Gastrocnemius medialis (tissue), 4 donors: ENCODE data around the gene GNG7. TPM values are rescaled to one million over a fixed set of nuclear protein-coding genes. Genes with fewer than 3 reads are reported as not detected.
"Not testable (repeated sequence)": the region's sequence is repeated elsewhere in the genome, so short reads cannot be mapped to it uniquely, and the experiment has no call there.

Source experiments
- ATAC-seq, 2 donors: fragments of 150-250 bp; one replicate each; pipeline ENCODE4 v1.9.1; 2016
- DNase-seq, 2 donors: peaks; one replicate each; pipeline ENCODE4 v3.0.0-alpha.2; 2019
- H3K27ac ChIP-seq, 4 donors: fragments of 200-600 bp; sonication (generic); 1 replicate in 1 of 4; 2 replicates in 3 of 4; pipeline ENCODE4 v1.5.1; 2016 to 2018; ENCODE audit warnings: mild to moderate bottlenecking in 2 of 4, moderate library complexity in 1 of 4
- H3K27me3 ChIP-seq, 3 donors: fragments of 200-600 bp; sonication (generic) in 2 of 3; 1 replicate in 1 of 3; 2 replicates in 2 of 3; pipeline versions ENCODE4 v1.5.1 to v1.6.0; 2016 to 2019; ENCODE audit warnings: mild to moderate bottlenecking in 1 of 3, moderate library complexity in 1 of 3
- H3K36me3 ChIP-seq, 2 donors: fragments of 200-600 bp; sonication (generic) in 1 of 2; one replicate each; pipeline ENCODE4 v1.5.1; 2017 to 2018
- H3K4me1 ChIP-seq, 2 donors: fragments of 200-600 bp; sonication (generic) in 1 of 2; one replicate each; pipeline ENCODE4 v1.5.1; 2016 to 2017; ENCODE audit warnings: mild to moderate bottlenecking in 2 of 2
- H3K4me3 ChIP-seq, 4 donors: fragments of 200-600 bp; sonication (generic) in 3 of 4; 1 replicate in 1 of 4; 2 replicates in 3 of 4; pipeline ENCODE4 v1.5.1; 2016 to 2019; ENCODE audit warnings: mild to moderate bottlenecking in 2 of 4
- H3K9me3 ChIP-seq, 3 donors: fragments of 200-600 bp; sonication (generic) in 2 of 3; 1 replicate in 1 of 3; 2 replicates in 2 of 3; pipeline ENCODE4 v1.5.1; 2016 to 2019
- CTCF ChIP-seq, 5 experiments: fragments of 450-650 bp in 3 of 5; fragments of 200-600 bp in 2 of 5; sonication (generic) in 2 of 5; IDR thresholded peaks in 4 of 5; conservative IDR thresholded peaks in 1 of 5; 1 replicate in 4 of 5; 2 replicates in 1 of 5; pipeline ENCODE4 v1.5.1; 2016 to 2019; ENCODE audit warnings: antibody characterized with exemption in 5 of 5, mild to moderate bottlenecking in 3 of 5, moderate library complexity in 3 of 5
- POLR2A ChIP-seq, 2 donors: fragments of 450-650 bp; IDR thresholded peaks; one replicate each; pipeline ENCODE4 v1.6.1; 2017; ENCODE audit warnings: antibody characterized with exemption in 2 of 2, mild to moderate bottlenecking in 2 of 2, moderate library complexity in 2 of 2
- in situ Hi-C, 4 donors: fragments of 200-750 bp; cut with MboI; loops; one replicate each; pipeline versions ENCODE4 v1.15.0 to v1.8.0; 2017; ENCODE audit warnings: low sequenced_read_pairs in 4 of 4
- intact Hi-C: fragments of 100-400 bp; cut with DNase I; formaldehyde crosslinking; loops from one replicate; pipeline ENCODE4 v1.15.1; 2023; ENCODE audit warnings: low total_unique reads
- total RNA-seq, 4 donors: library from RNA; depleted of rRNA; stranded (reverse); fragments of >200 nt; gene quantifications; one replicate each; pipeline versions ENCODE4 v1.1.0 to v1.2.3, GENCODE V29; 2016

The GNG7 gene
- total RNA-seq, 4 donors from 2014 or later: 0.46 to 1.1 (median 0.62) TPM

- no peaks in the 10 kb centered on the region for H3K9me3 ChIP-seq
- no peak overlapping the region for H3K4me3 ChIP-seq
- no peak for TF ChIP-seq CTCF (IDR thresholded peaks at IDR 0.05 in 4 of 5, conservative IDR thresholded peaks at IDR 0.05 in 1 of 5)
- TF ChIP-seq POLR2A (IDR thresholded peaks at IDR 0.05): no peak
- DNase-seq (no peak), ATAC-seq (no peak)
- H3K27ac ChIP-seq: no peak overlapping the region
- intact Hi-C loops (no loop called here), in situ Hi-C loops (loop anchor here in 1 of 4 donors (10.0 kb wide), 1 partner anchor 100 kb away; the partner anchor contains the start of gene GADD45B)
- peaks cover 26 to 33% of the 10 kb centered on the region in 2 donors for H3K4me1 ChIP-seq
- H3K36me3 ChIP-seq: no peaks in the 10 kb centered on the region
- H3K27me3 ChIP-seq: no peaks in the 10 kb centered on the region
Observed at GRCh38 chr19:2574478-2574931, 128.0 kb downstream of the GNG7 start.

DNA sequence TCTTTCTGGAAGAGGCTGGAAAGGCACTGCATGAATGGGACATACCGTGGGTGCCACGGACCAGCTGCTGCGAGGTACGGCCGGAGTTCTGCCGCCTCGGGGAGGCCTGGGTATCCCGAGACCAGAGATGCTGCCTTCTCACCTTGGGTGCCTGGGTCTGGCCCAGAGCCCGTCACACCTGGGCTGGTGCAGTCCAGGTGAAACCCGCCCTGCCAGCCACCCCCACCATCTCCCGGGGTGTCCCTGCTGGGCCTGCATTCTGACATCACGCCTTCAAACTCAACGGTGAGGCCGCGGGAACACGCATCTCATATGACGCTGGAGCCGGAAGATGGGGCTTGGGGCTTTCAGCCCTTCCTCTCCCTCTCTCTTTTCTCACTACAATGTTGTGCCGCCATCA is 128.6 kb downstream of the GNG7 start:
- DNase-seq: no peak
- in situ Hi-C loops (loop anchor here in 1 of 4 donors (10.0 kb wide), 1 partner anchor 99 kb away; the partner anchor contains the start of gene GADD45B), intact Hi-C loops (no loop called here)
- Histone ChIP-seq H3K9me3 (no peaks in the 10 kb centered on the region), H3K4me3 (no peak overlapping the region), H3K4me1 (peaks cover 22 to 27% of the 10 kb centered on the region in 2 donors), H3K36me3 (no peaks in the 10 kb centered on the region), H3K27me3 (no peaks in the 10 kb centered on the region), H3K27ac (no peak overlapping the region)
- no peak for ATAC-seq
- no peak for TF ChIP-seq POLR2A (IDR thresholded peaks at IDR 0.05)
- TF ChIP-seq CTCF (IDR thresholded peaks at IDR 0.05 in 4 of 5, conservative IDR thresholded peaks at IDR 0.05 in 1 of 5): no peak

GRCh38 chr19:2572152-2572551 is 130.3 kb downstream of the GNG7 start:
- DNase-seq, intact Hi-C loops, H3K27ac ChIP-seq, H3K27me3 ChIP-seq, H3K9me3 ChIP-seq, H3K36me3 ChIP-seq, ATAC-seq, H3K4me3 ChIP-seq: not testable (repeated sequence)
- in situ Hi-C loops: loop anchor here in 1 of 4 donors (10.0 kb wide), 1 partner anchor 97 kb away; the partner anchor contains the start of gene GADD45B
- H3K4me1 ChIP-seq: peaks cover 14% of the 10 kb centered on the region in 2 donors

DNA sequence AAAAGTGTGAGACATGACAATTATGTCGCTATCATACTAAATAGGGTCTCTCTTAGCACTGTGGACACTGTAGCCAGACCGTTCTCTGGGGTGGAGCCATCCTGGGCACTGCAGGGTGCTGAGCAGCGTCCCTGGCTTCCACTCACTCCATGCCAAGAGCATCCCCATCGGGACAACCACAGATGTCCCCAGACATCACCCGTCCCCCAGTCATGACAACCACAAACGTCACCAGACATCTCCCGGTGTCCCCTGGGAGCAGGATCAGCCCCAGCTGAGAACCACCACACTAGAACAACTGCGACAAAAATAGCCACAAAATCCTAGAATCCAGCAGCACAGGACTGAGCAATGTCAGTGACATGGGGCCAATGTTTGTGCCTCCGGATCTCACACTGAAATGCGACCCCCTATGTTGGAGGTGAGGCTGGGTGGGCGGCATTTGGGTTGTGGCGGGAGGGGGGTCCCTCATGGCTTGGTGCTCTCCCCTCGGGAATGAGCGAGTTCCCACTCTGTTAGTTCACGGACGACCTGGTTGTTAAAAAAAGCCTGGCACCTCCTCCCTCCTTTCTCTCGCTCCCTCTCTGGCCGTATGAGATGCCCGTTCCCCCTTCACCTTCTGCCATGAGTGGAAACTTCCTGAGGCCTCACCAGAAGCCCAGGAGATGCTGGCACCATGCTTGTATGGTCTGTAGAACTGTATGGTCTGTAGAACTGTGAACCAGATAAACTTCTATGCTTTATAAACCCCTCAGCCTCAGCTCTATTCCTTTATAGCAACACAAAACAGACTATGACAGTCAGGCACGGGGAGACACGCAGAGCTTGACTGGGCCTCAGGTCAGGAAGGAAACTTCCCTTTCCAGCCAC is 132.7 kb downstream of the GNG7 start:
- in situ Hi-C loops: loop anchor here in 1 of 4 donors (10.0 kb wide), 1 partner anchor 95 kb away; the partner anchor contains the start of gene GADD45B
- no peak overlapping the region for H3K4me3 ChIP-seq
- no peaks in the 10 kb centered on the region for H3K36me3 ChIP-seq
- H3K27ac ChIP-seq: peak overlapping the region in 1 of 4 donors; percentile 31
- intact Hi-C loops: no loop called here
- peak in 1 of 2 donors; percentile 20 for DNase-seq
- no peaks in the 10 kb centered on the region for H3K9me3 ChIP-seq
- H3K4me1 ChIP-seq: peaks cover 0 to 6% of the 10 kb centered on the region in 2 donors
- H3K27me3 ChIP-seq: no peaks in the 10 kb centered on the region
- TF ChIP-seq CTCF (IDR thresholded peaks at IDR 0.05 in 4 of 5, conservative IDR thresholded peaks at IDR 0.05 in 1 of 5) (no peak), POLR2A (IDR thresholded peaks at IDR 0.05) (no peak)
- peak in 1 of 2 donors; percentile 35 for ATAC-seq

GRCh38 chr19:2567996-2568395 is 134.5 kb downstream of the GNG7 start:
- Histone ChIP-seq H3K4me1 (peaks cover 0 to 6% of the 10 kb centered on the region in 2 donors), H3K27ac (no peak overlapping the region), H3K36me3 (no peaks in the 10 kb centered on the region), H3K9me3 (no peaks in the 10 kb centered on the region), H3K4me3 (no peak overlapping the region), H3K27me3 (no peaks in the 10 kb centered on the region)
- peak in 1 of 2 donors; percentile 13 for ATAC-seq
- intact Hi-C loops (no loop called here), in situ Hi-C loops (no loop called here)
- TF ChIP-seq CTCF (IDR thresholded peaks at IDR 0.05 in 4 of 5, conservative IDR thresholded peaks at IDR 0.05 in 1 of 5) (no peak), POLR2A (IDR thresholded peaks at IDR 0.05) (no peak)
- no peak for DNase-seq
